ENCODE results near the gene SLC10A1. TPM values are rescaled to one million over a fixed set of nuclear protein-coding genes. Genes with fewer than 3 reads are reported as not detected.

SLC10A1 gene
- total and polyA plus RNA-seq, 4 donors: 1.1 to 77.3 (median 60.3) TPM

DNA sequence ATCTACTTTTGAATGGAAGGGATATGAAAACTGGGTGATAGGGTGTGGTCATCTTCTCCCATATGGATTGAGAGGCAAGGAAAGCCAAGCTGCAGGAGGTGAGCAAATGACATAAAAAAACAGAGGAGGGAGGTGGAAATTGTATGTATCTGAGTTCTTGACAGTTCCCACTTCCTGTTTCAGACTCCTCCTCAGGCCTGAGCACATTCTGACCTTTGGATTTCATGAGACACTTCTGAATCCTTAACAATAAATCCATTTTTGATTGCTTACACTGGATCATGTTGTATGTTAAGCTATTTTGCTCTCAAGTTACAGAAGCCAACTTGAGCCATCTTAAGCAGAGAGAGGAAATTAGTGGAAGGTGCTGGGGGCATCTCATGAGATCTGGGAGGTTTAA lies 41.7 kb downstream of the SLC10A1 start:
- TF ChIP-seq RXRA (IDR thresholded peaks at IDR 0.05) (no peak), JUND (IDR thresholded peaks at IDR 0.05) (no peak), FOXA2 (IDR thresholded peaks at IDR 0.05) (no peak), TAF1 (conservative IDR thresholded peaks at IDR 0.05) (no peak), HNF4A (conservative IDR thresholded peaks at IDR 0.05) (no peak), NR2F2 (IDR thresholded peaks at IDR 0.05) (no peak), SP1 (IDR thresholded peaks at IDR 0.05) (no peak), RAD21 (IDR thresholded peaks at IDR 0.05) (no peak), EGR1 (IDR thresholded peaks at IDR 0.05; ENCODE audit: low read depth in 2 of 2) (no peak), YY1 (IDR thresholded peaks at IDR 0.05) (no peak), HNF4G (IDR thresholded peaks at IDR 0.05) (no peak), GABPA (IDR thresholded peaks at IDR 0.05 in 1 of 2, conservative IDR thresholded peaks at IDR 0.05 in 1 of 2) (no peak), FOXA1 (IDR thresholded peaks at IDR 0.05) (no peak)
- TF ChIP-seq, protein P1, sequence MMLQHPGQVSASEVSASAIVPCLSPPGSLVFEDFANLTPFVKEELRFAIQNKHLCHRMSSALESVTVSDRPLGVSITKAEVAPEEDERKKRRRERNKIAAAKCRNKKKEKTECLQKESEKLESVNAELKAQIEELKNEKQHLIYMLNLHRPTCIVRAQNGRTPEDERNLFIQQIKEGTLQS (IDR thresholded peaks at IDR 0.05): no peak
- TF ChIP-seq, protein P2, sequence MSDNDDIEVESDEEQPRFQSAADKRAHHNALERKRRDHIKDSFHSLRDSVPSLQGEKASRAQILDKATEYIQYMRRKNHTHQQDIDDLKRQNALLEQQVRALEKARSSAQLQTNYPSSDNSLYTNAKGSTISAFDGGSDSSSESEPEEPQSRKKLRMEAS (IDR thresholded peaks at IDR 0.05): no peak
- TF ChIP-seq, protein P3, sequence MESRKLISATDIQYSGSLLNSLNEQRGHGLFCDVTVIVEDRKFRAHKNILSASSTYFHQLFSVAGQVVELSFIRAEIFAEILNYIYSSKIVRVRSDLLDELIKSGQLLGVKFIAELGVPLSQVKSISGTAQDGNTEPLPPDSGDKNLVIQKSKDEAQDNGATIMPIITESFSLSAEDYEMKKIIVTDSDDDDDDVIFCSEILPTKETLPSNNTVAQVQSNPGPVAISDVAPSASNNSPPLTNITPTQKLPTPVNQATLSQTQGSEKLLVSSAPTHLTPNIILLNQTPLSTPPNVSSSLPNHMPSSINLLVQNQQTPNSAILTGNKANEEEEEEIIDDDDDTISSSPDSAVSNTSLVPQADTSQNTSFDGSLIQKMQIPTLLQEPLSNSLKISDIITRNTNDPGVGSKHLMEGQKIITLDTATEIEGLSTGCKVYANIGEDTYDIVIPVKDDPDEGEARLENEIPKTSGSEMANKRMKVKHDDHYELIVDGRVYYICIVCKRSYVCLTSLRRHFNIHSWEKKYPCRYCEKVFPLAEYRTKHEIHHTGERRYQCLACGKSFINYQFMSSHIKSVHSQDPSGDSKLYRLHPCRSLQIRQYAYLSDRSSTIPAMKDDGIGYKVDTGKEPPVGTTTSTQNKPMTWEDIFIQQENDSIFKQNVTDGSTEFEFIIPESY (IDR thresholded peaks at IDR 0.05): no peak
- TF ChIP-seq, protein P4, sequence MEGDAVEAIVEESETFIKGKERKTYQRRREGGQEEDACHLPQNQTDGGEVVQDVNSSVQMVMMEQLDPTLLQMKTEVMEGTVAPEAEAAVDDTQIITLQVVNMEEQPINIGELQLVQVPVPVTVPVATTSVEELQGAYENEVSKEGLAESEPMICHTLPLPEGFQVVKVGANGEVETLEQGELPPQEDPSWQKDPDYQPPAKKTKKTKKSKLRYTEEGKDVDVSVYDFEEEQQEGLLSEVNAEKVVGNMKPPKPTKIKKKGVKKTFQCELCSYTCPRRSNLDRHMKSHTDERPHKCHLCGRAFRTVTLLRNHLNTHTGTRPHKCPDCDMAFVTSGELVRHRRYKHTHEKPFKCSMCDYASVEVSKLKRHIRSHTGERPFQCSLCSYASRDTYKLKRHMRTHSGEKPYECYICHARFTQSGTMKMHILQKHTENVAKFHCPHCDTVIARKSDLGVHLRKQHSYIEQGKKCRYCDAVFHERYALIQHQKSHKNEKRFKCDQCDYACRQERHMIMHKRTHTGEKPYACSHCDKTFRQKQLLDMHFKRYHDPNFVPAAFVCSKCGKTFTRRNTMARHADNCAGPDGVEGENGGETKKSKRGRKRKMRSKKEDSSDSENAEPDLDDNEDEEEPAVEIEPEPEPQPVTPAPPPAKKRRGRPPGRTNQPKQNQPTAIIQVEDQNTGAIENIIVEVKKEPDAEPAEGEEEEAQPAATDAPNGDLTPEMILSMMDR (IDR thresholded peaks at IDR 0.05; ENCODE audit: low read depth, low read length, missing input control): no peak
- TF ChIP-seq, protein P5, sequence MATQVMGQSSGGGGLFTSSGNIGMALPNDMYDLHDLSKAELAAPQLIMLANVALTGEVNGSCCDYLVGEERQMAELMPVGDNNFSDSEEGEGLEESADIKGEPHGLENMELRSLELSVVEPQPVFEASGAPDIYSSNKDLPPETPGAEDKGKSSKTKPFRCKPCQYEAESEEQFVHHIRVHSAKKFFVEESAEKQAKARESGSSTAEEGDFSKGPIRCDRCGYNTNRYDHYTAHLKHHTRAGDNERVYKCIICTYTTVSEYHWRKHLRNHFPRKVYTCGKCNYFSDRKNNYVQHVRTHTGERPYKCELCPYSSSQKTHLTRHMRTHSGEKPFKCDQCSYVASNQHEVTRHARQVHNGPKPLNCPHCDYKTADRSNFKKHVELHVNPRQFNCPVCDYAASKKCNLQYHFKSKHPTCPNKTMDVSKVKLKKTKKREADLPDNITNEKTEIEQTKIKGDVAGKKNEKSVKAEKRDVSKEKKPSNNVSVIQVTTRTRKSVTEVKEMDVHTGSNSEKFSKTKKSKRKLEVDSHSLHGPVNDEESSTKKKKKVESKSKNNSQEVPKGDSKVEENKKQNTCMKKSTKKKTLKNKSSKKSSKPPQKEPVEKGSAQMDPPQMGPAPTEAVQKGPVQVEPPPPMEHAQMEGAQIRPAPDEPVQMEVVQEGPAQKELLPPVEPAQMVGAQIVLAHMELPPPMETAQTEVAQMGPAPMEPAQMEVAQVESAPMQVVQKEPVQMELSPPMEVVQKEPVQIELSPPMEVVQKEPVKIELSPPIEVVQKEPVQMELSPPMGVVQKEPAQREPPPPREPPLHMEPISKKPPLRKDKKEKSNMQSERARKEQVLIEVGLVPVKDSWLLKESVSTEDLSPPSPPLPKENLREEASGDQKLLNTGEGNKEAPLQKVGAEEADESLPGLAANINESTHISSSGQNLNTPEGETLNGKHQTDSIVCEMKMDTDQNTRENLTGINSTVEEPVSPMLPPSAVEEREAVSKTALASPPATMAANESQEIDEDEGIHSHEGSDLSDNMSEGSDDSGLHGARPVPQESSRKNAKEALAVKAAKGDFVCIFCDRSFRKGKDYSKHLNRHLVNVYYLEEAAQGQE (IDR thresholded peaks at IDR 0.05): no peak
- no peak for DNase-seq (ENCODE audit: low spot score)
- Histone ChIP-seq H3K9ac (ENCODE audit: low read depth in 1 of 2, low read length in 2 of 2) (no peak overlapping the region), H3K27me3 (ENCODE audit: control insufficient read depth in 4 of 4, insufficient read depth in 4 of 4, low read length in 3 of 4) (no peaks in the 10 kb centered on the region), H3K9me3 (ENCODE audit: control insufficient read depth in 4 of 4, low read length in 3 of 4) (no peaks in the 10 kb centered on the region), H3K27ac (ENCODE audit: low read depth in 1 of 2, low read length in 2 of 2) (no peak overlapping the region), H3K36me3 (ENCODE audit: control insufficient read depth in 4 of 4, insufficient read depth in 3 of 4, low read depth in 1 of 4, low read length in 3 of 4) (no peaks in the 10 kb centered on the region), H3K4me3 (ENCODE audit: low read depth in 1 of 3, low read length in 3 of 3) (no peak overlapping the region), H3K4me1 (ENCODE audit: control insufficient read depth in 4 of 4, insufficient read depth in 4 of 4, low read length in 3 of 4) (peaks cover 3 to 5% (median 4%) of the 10 kb centered on the region in 4 donors)
